ENCODE results near the gene VAT1. TPM values are rescaled to one million over a fixed set of nuclear protein-coding genes. Genes with fewer than 3 reads are reported as not detected.
A peak's percentile ranks its signal among the peaks of the same experiment; 100 is the strongest.

Gene VAT1
- total and polyA plus RNA-seq, 9 of the 15 experiments (the other 6 are each of a cell fraction or from before 2014, with no cell fraction given), result 29.4 to 153 (median 66.7) TPM

- TF ChIP-seq POLR2A (conservative IDR thresholded peaks at IDR 0.05) (peak; percentile 71), ARHGAP35 (IDR thresholded peaks at IDR 0.05; ENCODE audit: partially characterized antibody) (no peak), HNRNPH1 (optimal IDR thresholded peaks at IDR 0.05; ENCODE audit: low read depth, low read length) (no peak), SMARCA4 (IDR thresholded peaks at IDR 0.05) (no peak)
Observed at GRCh38 chr17:43006639-43007551, 15.3 kb downstream of the VAT1 start, which contains the start of gene IFI35 (continued).

GRCh38 chr17:43003542-43004172 is 18.5 kb downstream of the VAT1 start:
- no peak overlapping the region for H3K27ac ChIP-seq (ENCODE audit: extremely low read depth, low read depth, low read length)
- no peak overlapping the region for H3K4me3 ChIP-seq
- 70% methylated on average over 5 of the region's 5 CpGs for WGBS (ENCODE audit: insufficient coverage, low coverage, missing lambda C conversion rate)
- H3K36me3 ChIP-seq (ENCODE audit: control insufficient read depth, insufficient read depth, low read length), result peaks cover 60% of the 10 kb centered on the region
- H3K27me3 ChIP-seq (ENCODE audit: control insufficient read depth in 2 of 2, insufficient read depth in 2 of 2, low read length in 2 of 2), result no peaks in the 10 kb centered on the region
- intact Hi-C loops (cut with micrococcal nuclease) (no loop called here), in situ Hi-C loops (cut with MboI) (no loop called here)
- FAIRE-seq (no peak), ATAC-seq (peak; percentile 11), DNase-seq (ENCODE audit: extremely low read depth in 1 of 4, low spot score in 3 of 4) (no peak)
- peaks cover 15 to 21% of the 10 kb centered on the region in 2 experiments; a peak in 4 of 5 replicates for H3K4me1 ChIP-seq (replicated peaks in 1 of 2; ENCODE audit: control insufficient read depth in 2 of 2, insufficient read depth in 2 of 2, low read length in 2 of 2)
- no peaks in the 10 kb centered on the region for H3K9me3 ChIP-seq (replicated peaks; ENCODE audit: control insufficient read depth, insufficient read depth, low read depth, low read length)
- ChIA-PET CTCF (ENCODE audit: low intra/inter-chr PET ratio) (no interaction called here), POLR2A (interaction anchor here (1.2 to 1.8 kb wide), 2 partner anchors 21 to 312 kb away, joined by 3 to 7 read pairs; no protein-coding TSS in a partner anchor)
- H3K4me2 ChIP-seq (ENCODE audit: insufficient read depth, low read length), result no peak overlapping the region
- no peaks in the 10 kb centered on the region for H3K9me1 ChIP-seq (ENCODE audit: control insufficient read depth, insufficient read depth, low read length)
- H3K9ac ChIP-seq (ENCODE audit: insufficient read depth in 1 of 2, low read depth in 2 of 2, low read length in 2 of 2), result no peak overlapping the region
- H4K20me1 ChIP-seq (replicated peaks; ENCODE audit: control insufficient read depth, insufficient read depth, low read length), result peaks cover 9% of the 10 kb centered on the region
- BruUV-seq (replicated peaks), result no TSS peak
- H2AFZ ChIP-seq (ENCODE audit: low read depth, low read length), result no peak overlapping the region
- peaks cover 27% of the 10 kb centered on the region for H3K79me2 ChIP-seq (ENCODE audit: control insufficient read depth, insufficient read depth, low read length)
- TF ChIP-seq DLX4 (CRISPR knock-in tag; IDR thresholded peaks at IDR 0.05) (no peak), ZBTB33 (CRISPR knock-in tag; IDR thresholded peaks at IDR 0.05) (peak; percentile 70), ETV5 (CRISPR knock-in tag; IDR thresholded peaks at IDR 0.05; ENCODE audit: low read depth) (no peak), LARP7 (IDR thresholded peaks at IDR 0.05) (no peak), MBD2 (IDR thresholded peaks at IDR 0.05; ENCODE audit: borderline replicate concordance, low read depth) (0 out of 2 replicates have a peak, but pooled peaks have one; percentile 44), NONO (IDR thresholded peaks at IDR 0.05; ENCODE audit: low read depth in 2 of 2, low read length in 1 of 2) (no peak), POLR2A (conservative IDR thresholded peaks at IDR 0.05) (peak; percentile 75), ZNF184 (CRISPR knock-in tag; IDR thresholded peaks at IDR 0.05) (no peak), CHD2 (IDR thresholded peaks at IDR 0.05; ENCODE audit: low read depth, low read length) (0 out of 2 replicates have a peak, but pooled peaks have one; percentile 14), SREBF2 (CRISPR knock-in tag; IDR thresholded peaks at IDR 0.05) (no peak), FOXP1 (CRISPR knock-in tag; IDR thresholded peaks at IDR 0.05) (no peak), RUNX1 (IDR thresholded peaks at IDR 0.05; ENCODE audit: low read depth) (no peak), CLOCK (CRISPR knock-in tag; IDR thresholded peaks at IDR 0.05; ENCODE audit: borderline replicate concordance) (no peak)

Measured in K562 (cell line).